Anterior cingulate cortex (tissue), 58 donors: ENCODE data around the gene TACR2.

Experiments
- DNase-seq, 58 donors: peaks; one replicate each; lab custom pipeline; 2025; lab: John Stamatoyannopoulos, UW

Gene TACR2

GRCh38 chr10:69416695-69417094, at the start of gene TACR2:
TSS of gene TACR2 (minus strand) at chr10:69416918. CDS start at chr10:69416323, 595 bp downstream.
- DNase-seq: no peak

- no peak for DNase-seq
These were observed 49.4 kb upstream of the TACR2 start for GRCh38 chr10:69466158-69466490.

- DNase-seq: no peak
These were observed 48.9 kb upstream of the TACR2 start for GRCh38 chr10:69465457-69466157.

GRCh38 chr10:69464801-69465401, 48.2 kb upstream of the TACR2 start:
- DNase-seq: peak in 11 of 58 donors; percentile 20 to 60 (median 43)

- no peak for DNase-seq
These were observed 47.7 kb upstream of the TACR2 start for GRCh38 chr10:69464401-69464800.

GRCh38 chr10:69463886-69464285, 47.2 kb upstream of the TACR2 start:
- no peak for DNase-seq

GRCh38 chr10:69461243-69462025, 44.7 kb upstream of the TACR2 start:
- DNase-seq: no peak

- no peak for DNase-seq
These were observed 44.0 kb upstream of the TACR2 start for GRCh38 chr10:69460576-69461242.

- peak in 1 of 58 donors; percentile 22 for DNase-seq
These were observed 43.3 kb upstream of the TACR2 start for GRCh38 chr10:69459893-69460575.

- no peak for DNase-seq
These were observed 42.5 kb upstream of the TACR2 start for GRCh38 chr10:69459101-69459790.

- peak in 33 of 58 donors; percentile 17 to 77 (median 42) for DNase-seq
These were observed 41.8 kb upstream of the TACR2 start for GRCh38 chr10:69458430-69459100.

- no peak for DNase-seq
These were observed 41.1 kb upstream of the TACR2 start for GRCh38 chr10:69457771-69458237.

GRCh38 chr10:69456880-69457693, 40.4 kb upstream of the TACR2 start:
- DNase-seq: no peak

- DNase-seq: no peak
These were observed 38.5 kb upstream of the TACR2 start for GRCh38 chr10:69455006-69455763.

- no peak for DNase-seq
These were observed 37.1 kb upstream of the TACR2 start for GRCh38 chr10:69453795-69454194.

GRCh38 chr10:69452676-69453415, 36.1 kb upstream of the TACR2 start:
- DNase-seq: no peak

- DNase-seq: peak in 4 of 58 donors; percentile 13 to 60 (median 36)
These were observed 35.1 kb upstream of the TACR2 start for GRCh38 chr10:69451784-69452251.
